Fibroblast of skin of right quadriceps (primary cell): ENCODE results near the gene POC1A.
"Not testable (repeated sequence)": the region's sequence is repeated elsewhere in the genome, so short reads cannot be mapped to it uniquely, and the experiment has no call there.

Experiments used
- DNase-seq: peaks from one replicate; pipeline ENCODE4 v3.0.0-alpha.2; 2013

POC1A gene

DNA sequence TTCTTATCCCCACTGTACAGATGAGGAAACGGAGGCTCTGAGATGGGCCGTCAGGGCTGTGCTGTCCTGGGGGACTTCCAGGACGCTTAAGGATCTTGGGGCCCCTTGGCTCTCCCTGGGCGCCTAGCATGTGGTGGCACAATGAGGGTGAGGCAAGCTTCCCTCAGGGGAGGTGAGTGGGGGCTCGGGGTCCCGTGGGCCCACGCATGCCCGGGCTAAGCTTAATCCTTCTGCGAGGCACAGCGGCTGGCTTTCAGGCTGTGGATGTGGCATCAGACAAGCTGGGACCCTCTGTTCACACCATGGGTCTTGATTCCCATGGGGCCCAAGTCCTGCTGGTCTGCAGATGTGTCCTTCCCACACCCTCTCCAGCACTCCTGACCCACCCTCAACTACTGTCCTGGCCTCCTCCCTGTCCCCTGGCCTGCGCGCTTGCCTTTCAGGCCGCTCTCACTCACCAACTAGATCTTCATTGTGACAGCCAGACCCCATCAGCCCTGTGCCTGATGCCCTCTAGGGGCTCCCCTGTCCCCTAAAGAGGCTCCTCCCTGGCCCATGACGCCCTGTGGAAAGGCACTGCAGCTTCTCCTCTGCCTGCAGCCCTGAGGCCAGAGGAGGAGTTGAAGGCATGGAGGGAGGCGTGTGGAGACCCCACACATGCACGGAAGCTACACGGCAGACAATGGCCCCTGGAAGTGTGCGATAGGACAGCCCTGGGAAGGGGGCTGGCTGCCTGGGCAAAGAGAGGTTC, 109.2 kb downstream of the POC1A start:
- no peak for DNase-seq

- DNase-seq = no peak
Measured at GRCh38 chr3:52043750-52044149, 110.5 kb downstream of the POC1A start.

DNA sequence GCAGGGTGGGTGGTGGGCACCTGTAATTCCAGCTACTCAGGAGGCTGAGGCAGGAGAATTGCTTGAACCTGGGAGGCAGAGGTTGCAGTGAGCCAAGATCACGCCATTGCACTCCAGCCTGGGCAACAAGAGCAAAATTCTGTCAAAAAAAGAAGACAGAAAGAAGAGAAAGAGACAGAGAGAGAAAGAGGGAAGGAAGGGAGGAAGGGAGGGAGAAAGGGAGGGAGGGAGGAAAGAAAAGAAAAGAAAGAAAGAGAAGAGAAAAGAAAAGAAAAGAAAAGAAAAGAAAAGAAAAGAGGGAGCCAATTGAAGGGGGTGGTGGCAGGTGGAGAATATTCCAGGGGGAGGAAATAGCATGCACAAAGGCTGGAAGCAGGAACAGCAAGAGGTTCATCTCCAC, 111.2 kb downstream of the POC1A start:
- not testable (repeated sequence) for DNase-seq

- no peak for DNase-seq
Measured at GRCh38 chr3:52041118-52041731, 113.0 kb downstream of the POC1A start.

DNA sequence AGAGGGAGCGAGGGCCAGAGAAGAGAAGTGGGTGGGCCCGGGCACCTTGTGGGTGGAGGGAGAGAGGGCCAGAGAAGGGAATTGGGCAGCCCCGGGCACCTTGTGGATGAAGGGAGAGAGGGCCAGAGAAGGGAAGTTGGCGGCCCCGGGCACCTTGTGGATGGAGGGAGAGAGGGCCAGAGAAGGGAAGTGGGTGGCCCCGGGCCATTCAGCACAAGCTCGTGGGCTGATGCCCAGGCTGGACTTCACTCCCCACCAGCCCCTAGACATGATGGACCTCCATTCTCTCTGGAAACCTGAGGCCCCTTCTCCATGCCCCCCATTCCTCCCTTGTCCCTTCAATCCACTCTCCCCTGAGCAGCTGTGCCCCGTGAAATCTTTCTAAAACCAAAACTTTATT, 113.6 kb downstream of the POC1A start:
- DNase-seq = no peak

DNA sequence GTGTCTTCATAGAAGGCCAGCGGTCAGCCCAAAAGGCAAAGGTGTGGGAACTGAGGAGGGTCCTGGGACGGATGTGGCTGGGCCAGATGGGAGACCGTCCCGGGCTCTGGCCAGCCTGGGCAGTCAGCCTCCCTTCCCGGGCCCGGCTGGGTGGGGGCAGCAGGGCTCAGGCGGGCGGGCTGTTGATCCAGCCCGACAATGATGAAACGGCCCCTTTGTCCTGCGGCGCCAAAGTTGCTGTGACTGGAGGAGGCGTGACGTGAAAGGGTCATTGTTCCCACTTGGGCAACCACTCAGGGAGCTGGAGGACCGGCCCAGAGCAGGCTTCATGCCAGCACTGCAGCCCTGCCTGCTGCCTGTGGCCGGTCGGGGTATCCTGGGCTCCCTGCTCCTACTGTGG, 114.4 kb downstream of the POC1A start:
- no peak for DNase-seq

- DNase-seq = no peak
Measured at GRCh38 chr3:52039426-52039825, 114.8 kb downstream of the POC1A start.

DNA sequence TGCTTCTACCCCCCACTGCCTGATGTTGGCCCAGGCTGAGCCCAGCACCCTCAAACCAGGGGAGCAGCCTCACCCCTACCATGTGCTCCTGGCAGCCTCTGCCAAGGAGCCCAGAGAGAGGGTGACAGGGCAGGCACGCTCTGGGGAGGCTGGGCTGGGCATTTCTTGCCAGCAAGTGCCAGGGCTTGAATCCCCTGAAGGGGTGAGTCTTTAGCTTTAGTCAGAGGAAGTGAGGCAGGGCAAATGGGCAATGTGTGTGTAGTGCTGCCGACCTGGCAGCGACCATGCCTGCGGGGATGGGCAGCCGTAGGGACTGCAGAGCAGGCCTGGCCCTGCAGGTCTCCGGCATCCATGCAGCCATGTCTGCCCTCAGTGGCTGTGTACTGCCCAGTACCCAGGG, 116.0 kb downstream of the POC1A start:
- DNase-seq = no peak

DNA sequence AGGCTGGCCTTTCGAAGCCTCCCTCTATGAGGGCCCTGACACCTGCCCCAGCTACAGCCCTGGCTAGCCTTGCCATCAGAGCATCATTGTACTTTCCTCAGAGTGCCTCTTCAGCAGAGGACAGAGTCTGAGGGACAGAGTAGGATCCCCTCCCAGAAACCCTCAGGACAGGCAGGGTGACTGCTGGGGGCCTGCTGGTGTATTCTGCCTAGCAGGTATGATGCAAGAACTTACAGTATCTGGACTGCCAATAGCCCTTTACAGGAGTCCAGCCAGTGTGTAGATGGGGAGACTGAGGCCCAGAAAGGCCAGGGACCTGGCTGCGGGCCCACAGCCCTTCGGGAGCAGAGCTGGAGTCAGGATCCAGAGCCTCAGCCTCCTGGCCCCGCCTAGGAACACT, 116.9 kb downstream of the POC1A start:
- DNase-seq = no peak

GRCh38 chr3:52036829-52037228, 117.4 kb downstream of the POC1A start:
- DNase-seq = no peak

DNA sequence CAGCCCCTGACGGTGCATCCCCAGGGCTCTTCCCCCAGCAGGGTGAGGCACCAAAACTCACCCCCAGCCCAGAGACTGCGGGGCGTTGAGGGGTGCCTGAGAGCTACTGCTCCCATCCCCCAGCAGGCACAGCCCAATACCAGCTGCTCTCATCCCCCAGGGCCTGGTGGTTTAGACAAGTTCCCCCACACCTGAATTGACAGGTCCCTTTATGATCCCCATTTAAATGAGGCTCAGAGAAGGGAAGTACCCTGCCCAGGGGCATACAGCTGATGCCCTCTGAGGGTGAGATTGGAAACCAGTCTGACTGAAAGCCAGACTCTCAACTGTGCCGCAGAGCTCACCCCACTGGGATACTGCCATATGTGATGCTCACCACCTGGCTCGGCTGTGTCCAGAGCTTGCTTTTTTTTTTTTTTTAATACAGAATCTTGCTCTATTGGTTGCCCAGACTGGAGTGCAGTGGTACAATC, 118.0 kb downstream of the POC1A start:
- no peak for DNase-seq

DNA sequence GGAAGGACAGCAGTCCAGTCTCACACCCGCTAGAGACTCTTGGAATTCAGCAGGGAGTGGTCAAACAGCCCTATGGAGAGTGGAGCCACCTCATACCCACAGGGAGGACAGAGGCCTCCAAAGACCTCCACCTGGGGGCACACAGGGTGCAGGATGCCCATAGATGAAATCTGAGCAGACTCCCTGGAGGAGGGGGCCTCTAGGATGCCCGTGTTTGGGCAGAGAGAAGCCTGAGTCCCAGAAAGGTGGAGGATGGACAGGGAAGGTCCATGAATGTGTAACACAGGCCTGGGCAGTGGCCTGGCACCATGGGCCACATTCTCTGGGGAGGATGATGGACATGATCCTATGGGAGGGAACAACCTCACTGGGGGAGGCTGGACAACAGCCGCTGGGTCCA, 119.6 kb downstream of the POC1A start:
- no peak for DNase-seq

- DNase-seq = no peak
Measured at GRCh38 chr3:52034212-52034611, 120.0 kb downstream of the POC1A start.

DNA sequence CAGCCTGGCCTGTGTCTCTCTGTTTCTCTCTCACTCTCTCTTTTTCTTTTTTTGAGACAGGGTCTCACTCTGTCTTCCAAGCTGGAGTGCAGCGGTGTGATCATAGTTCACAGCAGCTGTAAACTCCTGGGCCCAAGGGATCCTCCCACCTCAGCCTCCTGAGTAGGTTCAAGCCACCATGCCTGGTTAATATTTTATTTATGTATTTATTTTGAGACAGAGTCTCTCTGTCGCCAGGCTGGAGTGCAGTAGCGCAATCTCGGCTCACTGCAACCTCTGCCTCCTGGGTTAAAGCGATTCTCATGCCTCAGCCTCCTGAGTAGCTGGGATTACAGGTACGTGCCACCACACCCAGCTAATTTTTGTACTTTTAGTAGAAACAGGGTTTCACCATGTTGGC, 120.5 kb downstream of the POC1A start:
- not testable (repeated sequence) for DNase-seq

DNA sequence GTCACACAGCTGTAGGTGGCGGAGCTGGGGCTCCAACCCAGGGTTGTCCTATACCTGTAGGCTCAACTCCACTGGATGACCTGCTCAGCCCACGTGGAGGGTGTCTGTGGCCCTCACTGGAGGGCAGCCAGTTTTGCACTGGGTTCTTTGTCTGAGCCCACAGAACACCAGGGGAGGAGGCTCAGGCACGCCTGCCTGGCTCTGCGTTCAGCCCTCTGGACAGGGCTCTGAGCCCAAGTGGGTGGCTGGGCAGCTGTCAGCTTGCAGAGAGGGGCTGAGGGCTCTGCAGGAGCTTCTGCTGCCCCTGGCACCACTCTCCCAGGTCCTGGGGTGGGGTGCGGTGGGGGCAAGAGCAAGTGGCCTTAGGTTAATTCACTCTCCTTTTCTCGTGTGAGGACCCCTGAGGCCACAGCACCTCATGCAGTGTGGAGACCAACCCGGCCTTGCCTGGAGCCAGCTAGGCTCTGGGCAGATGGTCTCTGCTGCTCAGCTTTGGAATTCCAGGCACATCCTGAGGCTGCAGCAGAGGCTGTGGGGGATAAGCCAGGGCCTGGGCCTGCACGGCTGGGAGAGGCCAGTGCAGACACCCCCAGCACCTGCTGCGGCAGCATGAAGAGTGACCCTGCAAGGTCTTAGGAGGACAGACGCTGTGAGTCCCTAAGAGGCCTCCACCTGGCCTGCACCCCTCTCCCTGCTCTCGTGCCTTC, 121.4 kb downstream of the POC1A start:
- DNase-seq = no peak

GRCh38 chr3:52031896-52032295, 122.3 kb downstream of the POC1A start:
- no peak for DNase-seq

DNA sequence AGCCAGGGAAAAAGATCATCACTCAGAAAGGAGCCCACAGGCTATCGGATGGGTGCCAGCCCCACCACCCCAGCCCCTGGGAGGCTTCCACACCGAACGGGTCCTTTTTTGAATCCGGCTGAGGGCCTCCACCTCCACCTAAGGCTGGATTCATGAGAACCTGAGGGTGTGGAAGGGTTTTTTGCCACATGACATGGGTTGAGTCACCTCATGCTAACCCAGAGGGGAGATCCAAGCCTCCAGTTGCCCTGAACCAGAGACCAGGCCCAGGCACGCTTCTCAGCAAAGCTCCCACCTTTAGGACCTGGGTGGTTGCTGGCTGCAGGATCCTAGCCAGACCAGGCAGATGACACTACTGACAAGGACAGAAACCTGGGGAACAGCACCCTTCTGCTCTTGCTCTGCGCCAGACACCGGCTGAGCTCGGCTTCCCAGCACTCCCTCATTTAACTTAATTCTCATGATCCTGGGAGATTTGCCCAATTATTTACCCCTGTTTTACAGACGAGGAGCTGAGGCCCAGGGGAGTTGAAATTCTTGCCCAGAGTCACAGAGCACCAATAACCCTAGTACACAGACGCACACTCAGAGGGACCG, 123.4 kb downstream of the POC1A start:
- DNase-seq = no peak

DNA sequence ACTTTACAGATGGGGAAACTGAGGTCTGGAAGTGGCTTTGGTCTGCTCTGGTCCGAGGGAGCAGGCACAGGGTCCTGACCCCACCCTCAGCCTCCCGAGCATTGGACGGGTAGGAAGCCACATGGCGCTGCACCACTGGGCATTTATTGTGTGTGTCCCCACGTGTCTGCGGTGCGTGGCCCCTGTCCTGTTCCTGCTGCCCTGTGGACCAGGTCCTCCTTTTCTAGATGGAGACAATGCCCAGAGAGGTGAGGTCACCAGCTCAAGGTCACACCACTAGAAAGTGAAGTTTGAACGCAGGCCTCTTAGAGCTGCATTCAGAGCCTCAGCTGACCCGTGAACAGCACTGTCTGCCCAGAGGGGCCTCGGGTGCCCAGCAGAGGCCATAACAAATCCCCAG, 124.7 kb downstream of the POC1A start:
- DNase-seq = no peak

DNA sequence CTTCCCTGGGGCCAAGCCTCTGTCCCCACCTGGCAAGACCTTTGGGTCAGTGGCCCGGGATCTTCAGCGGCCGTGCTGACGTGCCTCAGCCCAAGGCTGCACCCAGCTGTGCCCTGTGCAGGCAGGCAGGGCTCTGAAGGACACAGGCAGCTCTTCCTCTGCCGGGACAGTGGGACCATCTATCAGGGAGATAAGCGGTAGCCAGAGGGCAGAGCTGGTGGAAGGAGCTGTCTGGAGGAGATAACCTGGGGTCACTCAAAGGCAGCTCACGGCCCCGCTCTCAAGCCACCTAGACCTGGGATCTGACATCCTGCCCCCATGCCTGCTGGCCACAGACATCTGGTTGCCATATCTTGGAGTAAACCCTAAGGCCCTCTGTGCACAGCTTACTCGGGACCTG, 125.2 kb downstream of the POC1A start:
- no peak for DNase-seq

DNA sequence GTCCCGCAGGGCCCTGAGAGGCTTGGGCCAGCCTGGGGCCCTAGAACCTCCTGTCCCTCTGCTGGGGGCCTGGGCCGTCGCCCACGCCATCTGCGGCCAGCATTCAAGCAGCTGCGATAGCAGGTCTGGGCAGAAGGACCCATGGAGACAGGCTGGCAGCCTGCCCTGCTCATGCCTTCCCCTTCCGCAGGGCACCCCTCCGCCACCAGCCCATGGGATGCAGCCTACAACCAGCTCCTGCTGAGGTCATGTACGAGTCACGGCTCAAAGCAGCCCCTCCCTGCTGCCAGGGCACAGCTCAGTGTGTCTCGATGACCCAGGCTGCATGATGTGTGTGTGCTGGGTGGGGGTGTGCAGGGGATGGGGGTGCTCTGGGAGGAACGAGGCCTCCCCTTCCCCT, 125.7 kb downstream of the POC1A start:
- DNase-seq = no peak

DNA sequence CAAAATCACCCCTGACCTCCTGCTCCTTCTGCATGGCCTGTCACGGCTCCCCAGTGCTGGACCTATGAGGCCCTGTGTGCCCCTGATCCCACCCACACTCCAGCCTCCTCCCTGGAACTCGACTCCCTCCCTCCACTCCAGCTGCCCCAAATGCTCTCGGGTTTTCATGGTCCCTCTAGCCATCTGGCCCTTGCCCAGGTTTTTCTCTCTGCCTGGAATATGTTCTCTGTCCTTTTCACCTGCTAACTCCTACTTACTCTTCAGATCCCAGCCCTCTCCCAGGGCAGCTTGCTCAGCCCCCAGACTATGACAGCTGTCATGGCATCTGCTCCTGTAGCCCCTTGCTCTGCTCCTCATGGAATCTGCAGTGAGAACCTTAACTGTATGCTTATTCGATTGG, 128.2 kb downstream of the POC1A start:
- DNase-seq = no peak

- DNase-seq = no peak
Measured at GRCh38 chr3:52025453-52025852, 128.8 kb downstream of the POC1A start.
